Lung (tissue), 12 donors: ENCODE results near the gene PRKN. TPM values are rescaled to one million over a fixed set of nuclear protein-coding genes. Genes with fewer than 3 reads are reported as not detected.

Source experiments
- ATAC-seq: fragments of 200-7000 bp; cut with Tn5 transposase; one replicate; pipeline ENCODE4 v1.9.1; 2020; ENCODE audit warnings: moderate number of reproducible peaks; ENCODE audit not compliant: insufficient read depth, low FRiP score
- DNase-seq, 3 donors: peaks; one replicate each; pipeline ENCODE4 v3.0.0-alpha.2; 2013 to 2017
- H3K27ac ChIP-seq, 2 donors: one replicate each; pipeline ENCODE4 v1.5.1; 2013; ENCODE audit warnings: mild to moderate bottlenecking in 2 of 2, moderate library complexity in 2 of 2, control low read depth in 1 of 2, inconsistent platforms in 1 of 2, low read depth in 1 of 2, low read length in 1 of 2
- H3K27me3 ChIP-seq, 3 donors: one replicate each; pipeline ENCODE4 v1.5.1; 2013; ENCODE audit warnings: low read length in 2 of 3; ENCODE audit not compliant: control insufficient read depth in 3 of 3, insufficient read depth in 3 of 3
- H3K36me3 ChIP-seq, 4 donors: one replicate each; pipeline ENCODE4 v1.5.1; 2013; ENCODE audit warnings: low read length in 4 of 4, mild to moderate bottlenecking in 1 of 4, moderate library complexity in 1 of 4; ENCODE audit not compliant: control insufficient read depth in 4 of 4, insufficient read depth in 4 of 4
- H3K4me1 ChIP-seq, 5 donors: one replicate each; pipeline ENCODE4 v1.5.1; 2013; ENCODE audit warnings: low read length in 5 of 5, mild to moderate bottlenecking in 2 of 5, moderate library complexity in 1 of 5; ENCODE audit not compliant: control insufficient read depth in 5 of 5, insufficient read depth in 5 of 5
- H3K4me3 ChIP-seq: one replicate; pipeline ENCODE4 v1.5.1; 2013; ENCODE audit warnings: mild to moderate bottlenecking, control low read depth, moderate library complexity
- H3K9ac ChIP-seq, 2 donors: one replicate each; pipeline ENCODE4 v1.5.1; 2013; ENCODE audit warnings: low read length in 2 of 2, control low read depth in 1 of 2; ENCODE audit not compliant: insufficient read depth in 1 of 2
- H3K9me3 ChIP-seq, 4 donors: one replicate each; pipeline ENCODE4 v1.5.1; 2013; ENCODE audit warnings: low read length in 3 of 4, mild to moderate bottlenecking in 1 of 4, moderate library complexity in 1 of 4; ENCODE audit not compliant: control insufficient read depth in 4 of 4, insufficient read depth in 3 of 4
- CTCF ChIP-seq: IDR thresholded peaks from 2 replicates; pipeline ENCODE4 v1.5.1; 2012; ENCODE audit warnings: mild to moderate bottlenecking; ENCODE audit errors: control extremely low read depth, extremely low read depth
- WGBS, 2 donors: extraction: QIAGEN DNeasy Blood & Tissue Kit; methylation state at CpG; one replicate each; pipeline ENCODE4 v1.1.7; 2013; 5-methylcytosine and 5-hydroxymethylcytosine counted together
- polyA plus RNA-seq, 2 donors: library from polyadenylated mRNA; stranded (reverse); fragments of 200-250 nt; gene quantifications; one replicate each; pipeline ENCODE4 v1.2.1, GENCODE V29; 2013
- total RNA-seq, 2 donors: library from RNA; depleted of rRNA in 1 of 2; stranded (reverse); fragments of >200 nt in 1 of 2; gene quantifications; one replicate each; pipeline ENCODE4 v1.2.1, GENCODE V29; 2014 to 2021
- donor health status: control.
- donor health status: control.
- donor health status: Bipolar disorder and iron deficiency.
- donor health status: healthy.
- donor health status: DM: yes; HTN: yes; CAD: no.

PRKN gene
- total and polyA plus RNA-seq, 4 donors = 0.27 to 11.2 (median 3.1) TPM

- no peak for TF ChIP-seq CTCF
- Histone ChIP-seq H3K9me3 (no peaks in the 10 kb centered on the region), H3K4me3 (no peak overlapping the region), H3K36me3 (no peaks in the 10 kb centered on the region), H3K27ac (no peak overlapping the region), H3K9ac (no peak overlapping the region), H3K27me3 (no peaks in the 10 kb centered on the region), H3K4me1 (peaks cover 0 to 15% (median 7%) of the 10 kb centered on the region in 5 donors)
- WGBS, 2 donors = 95 to 99% methylated on average over 7 of the region's 7 CpGs
- DNase-seq = no peak
- no peak for ATAC-seq
These were observed 1280.6 kb downstream of the PRKN start for GRCh38 chr6:161446949-161447348.

DNA sequence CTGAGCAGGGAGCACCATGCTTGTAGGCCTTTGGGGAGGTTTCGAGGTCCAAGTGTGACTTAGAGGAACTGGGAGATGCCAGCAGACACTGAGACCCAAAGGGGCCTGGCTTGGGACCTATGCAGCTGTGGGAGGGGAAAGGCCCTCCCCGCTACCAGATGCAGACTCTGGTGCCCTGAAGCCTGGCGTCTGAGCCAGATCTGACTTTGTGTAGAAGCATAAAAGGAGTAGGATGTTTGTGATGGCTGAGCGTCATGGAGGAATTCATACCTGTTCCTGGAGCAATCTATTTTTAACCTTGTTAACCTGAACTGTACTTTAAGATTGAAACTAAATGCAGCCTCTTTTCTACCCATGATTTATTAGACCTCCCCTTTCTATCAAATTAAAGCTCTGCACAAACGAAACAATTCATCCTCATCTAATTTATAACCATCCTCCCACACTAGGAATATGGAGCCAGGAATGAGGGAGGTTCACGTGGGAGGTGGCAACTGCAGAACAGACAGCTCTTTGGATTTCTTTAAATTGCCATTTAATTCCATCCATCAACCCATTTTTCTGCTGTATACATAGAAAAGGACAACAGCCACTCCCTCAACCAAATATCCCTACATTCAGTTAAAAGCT is 1281.2 kb downstream of the PRKN start:
- no peak for ATAC-seq

GRCh38 chr6:161445021-161445799 is 1282.4 kb downstream of the PRKN start:
- no peaks in the 10 kb centered on the region for H3K36me3 ChIP-seq
- peaks cover 0 to 15% (median 7%) of the 10 kb centered on the region in 5 donors for H3K4me1 ChIP-seq
- DNase-seq (peak; percentile 60 to 63 (median 62)), ATAC-seq (no peak)
- no peaks in the 10 kb centered on the region for H3K27me3 ChIP-seq
- H3K4me3 ChIP-seq = no peak overlapping the region
- no peaks in the 10 kb centered on the region for H3K9me3 ChIP-seq
- WGBS, 2 donors = 55 to 61% methylated on average over 20 of the region's 20 CpGs
- no peak for TF ChIP-seq CTCF
- H3K9ac ChIP-seq = no peak overlapping the region
- no peak overlapping the region for H3K27ac ChIP-seq

More for the DNA sequence above, 1281.2 kb downstream of the PRKN start:
- Histone ChIP-seq H3K27me3 (no peaks in the 10 kb centered on the region), H3K4me1 (peaks cover 0 to 15% (median 7%) of the 10 kb centered on the region in 5 donors), H3K36me3 (no peaks in the 10 kb centered on the region), H3K9ac (no peak overlapping the region), H3K27ac (no peak overlapping the region), H3K4me3 (no peak overlapping the region), H3K9me3 (no peaks in the 10 kb centered on the region)
- no peak for TF ChIP-seq CTCF
- WGBS, 2 donors = 84 to 87% methylated on average over 6 of the region's 6 CpGs
- DNase-seq = no peak
